HG03135 (cell line): Measurements from ENCODE around the gene MAGIX.

Experiments
- ATAC-seq: cut with Tn5 transposase; IDR thresholded peaks from one replicate; pipeline ENCODE4 v1.9.1; 2021; ENCODE audit warnings: mild to moderate bottlenecking, moderate library complexity; ENCODE audit not compliant: unreplicated experiment

MAGIX gene

DNA sequence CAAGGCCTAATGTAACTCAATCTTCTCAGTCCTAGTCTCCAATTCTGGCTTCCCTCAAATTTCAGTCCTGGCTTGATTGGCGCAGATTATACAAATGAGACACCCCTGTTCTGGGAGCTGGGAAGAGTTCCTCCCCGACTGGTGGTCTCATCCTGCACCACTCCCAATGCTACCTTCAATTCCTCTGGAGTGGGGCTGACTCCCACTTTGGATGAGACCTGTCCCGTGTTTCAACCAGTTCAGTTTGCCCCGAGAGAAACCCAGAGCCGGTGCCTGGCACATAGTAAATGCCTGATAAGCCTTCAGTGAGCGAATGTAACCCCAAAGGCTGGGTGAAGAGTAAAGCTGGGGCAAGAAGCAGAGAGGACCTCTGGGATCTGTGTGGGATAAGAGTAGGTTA lies 41.5 kb downstream of the MAGIX start:
- no peak for ATAC-seq

DNA sequence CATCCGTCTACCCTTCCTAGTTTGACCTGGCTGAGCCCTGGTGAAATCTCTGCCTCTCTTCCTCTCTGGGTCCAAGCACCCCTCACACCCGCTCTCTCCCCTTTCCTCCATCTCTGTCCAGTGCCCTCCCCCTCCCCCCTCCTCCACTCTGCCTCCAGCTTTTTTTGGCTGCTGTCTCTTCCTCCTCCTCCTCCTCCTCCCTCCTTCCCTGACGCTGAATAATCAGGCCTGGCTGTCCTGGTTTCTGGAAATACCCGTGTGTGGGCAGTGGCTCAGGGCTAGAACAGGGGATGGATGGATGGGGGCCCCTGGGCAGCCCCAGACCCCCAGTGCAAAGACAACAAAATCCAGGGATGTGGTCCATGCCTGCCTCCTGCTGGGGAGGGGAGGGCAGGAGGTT lies 42.2 kb downstream of the MAGIX start:
- no peak for ATAC-seq

DNA sequence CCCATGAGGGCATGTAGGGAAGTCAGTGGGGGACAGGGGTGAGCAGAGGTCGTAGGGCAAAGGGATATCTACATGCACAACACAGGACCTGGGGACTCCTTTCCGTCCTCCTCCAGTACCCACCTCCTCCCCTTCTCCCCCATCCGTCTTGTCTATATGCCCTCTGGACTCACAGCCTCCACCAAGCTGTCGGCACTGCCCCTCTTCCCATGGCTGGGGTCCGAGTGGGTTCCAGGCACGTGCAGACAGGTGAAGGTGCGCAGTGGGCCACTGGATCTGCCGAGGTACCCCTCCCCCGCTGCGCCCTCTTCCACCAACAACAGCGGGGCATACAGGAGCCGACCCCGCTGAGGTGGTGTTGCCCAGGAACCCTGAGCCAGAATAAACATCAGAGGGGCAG lies 42.9 kb downstream of the MAGIX start:
- ATAC-seq: no peak

DNA sequence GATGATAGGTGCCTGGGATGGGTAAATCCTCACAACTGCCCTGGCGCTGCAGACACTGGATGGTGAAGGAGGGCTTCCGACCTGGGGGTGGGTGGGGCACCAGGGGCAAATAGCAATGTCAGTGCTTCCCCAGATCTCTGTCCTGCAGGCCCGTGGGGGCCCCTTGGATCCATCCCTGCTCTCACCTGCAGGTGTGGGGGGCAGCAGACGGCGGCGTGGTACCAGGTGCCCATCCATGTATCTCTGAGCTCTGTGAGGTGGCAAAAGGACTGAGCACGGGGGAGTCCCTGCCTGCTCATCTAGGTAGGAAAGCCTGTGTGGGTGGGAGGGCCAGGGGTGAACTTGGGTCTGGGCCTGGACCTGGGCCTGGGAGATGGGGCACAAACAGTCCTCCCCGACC lies 44.0 kb downstream of the MAGIX start:
- no peak for ATAC-seq

DNA sequence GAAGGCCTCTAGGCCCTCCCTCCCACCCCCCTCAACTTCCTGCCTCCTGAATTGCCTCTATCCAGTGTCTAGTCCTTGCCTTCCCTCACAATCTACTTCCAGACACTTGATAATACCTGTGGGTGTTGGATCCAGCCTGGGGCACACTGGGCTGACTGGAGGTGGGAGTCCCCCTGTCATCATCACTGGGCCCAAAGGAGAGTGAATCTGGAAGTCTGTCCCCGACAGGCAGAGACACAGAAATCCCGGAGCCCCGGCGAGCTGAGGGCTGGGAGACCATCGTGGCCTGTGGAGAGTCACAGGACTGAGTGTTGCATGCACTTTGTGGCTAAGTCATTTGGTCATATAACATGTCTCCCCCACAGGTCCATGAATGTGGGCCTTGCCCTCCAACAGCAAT lies 45.8 kb downstream of the MAGIX start:
- no peak for ATAC-seq

DNA sequence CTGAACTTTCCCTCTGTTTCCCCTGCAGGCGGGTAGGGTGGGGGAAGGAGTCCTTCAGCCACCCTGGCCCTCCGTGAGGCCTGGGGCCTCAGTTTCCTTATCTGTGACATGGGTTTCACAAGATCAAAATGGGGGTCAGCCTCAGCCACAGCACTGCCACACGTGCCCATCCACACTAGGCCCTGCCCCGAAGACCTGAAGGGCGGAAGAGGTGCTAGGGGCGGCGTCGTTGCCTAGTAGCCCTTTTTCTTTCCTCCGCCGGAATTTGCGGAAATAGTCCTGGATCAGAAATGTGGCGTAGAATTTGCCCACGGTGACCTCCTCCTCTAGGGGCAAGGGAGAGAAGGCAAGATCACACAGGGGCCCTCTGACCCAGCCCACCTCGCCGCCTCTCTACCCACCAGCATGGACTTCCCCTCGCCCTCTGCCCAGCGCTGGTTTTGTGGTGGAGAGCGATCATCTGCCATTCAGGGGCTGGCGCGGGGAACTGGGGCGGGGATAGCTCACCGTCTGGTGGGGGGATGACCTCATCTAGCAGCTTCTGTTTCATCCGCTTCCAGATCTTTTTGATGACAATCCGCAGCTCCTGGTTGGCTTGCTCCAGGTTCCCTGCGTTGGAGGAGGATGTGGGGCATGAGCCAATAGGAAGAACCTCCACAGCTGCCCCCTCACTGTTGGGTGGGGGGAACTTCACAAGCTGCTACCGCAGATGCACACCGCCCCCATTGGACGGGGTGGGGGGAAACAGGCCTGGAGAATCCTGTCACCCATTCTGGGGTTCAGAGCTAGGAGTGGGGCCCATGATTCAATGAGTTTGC lies 47.1 kb downstream of the MAGIX start:
- no peak for ATAC-seq

DNA sequence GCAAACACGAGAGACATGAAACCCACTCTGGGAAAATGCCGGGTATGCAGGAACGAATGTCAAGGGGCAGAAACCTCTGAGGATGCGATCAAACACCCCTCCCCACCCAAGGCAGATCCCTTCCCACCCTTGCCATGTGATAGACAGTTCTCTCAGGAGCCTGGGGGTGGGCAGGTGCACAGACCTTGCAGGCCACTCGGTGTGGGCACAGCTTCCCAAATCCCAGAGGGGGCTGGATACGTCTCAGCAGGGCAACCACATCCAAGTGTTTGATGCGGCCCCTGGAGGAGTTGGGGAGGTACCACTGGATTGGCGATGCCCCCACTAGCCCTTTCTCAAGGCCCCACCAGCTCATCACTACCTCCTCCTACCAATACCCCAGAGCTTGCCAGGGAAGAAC lies 47.8 kb downstream of the MAGIX start:
- no peak for ATAC-seq

DNA sequence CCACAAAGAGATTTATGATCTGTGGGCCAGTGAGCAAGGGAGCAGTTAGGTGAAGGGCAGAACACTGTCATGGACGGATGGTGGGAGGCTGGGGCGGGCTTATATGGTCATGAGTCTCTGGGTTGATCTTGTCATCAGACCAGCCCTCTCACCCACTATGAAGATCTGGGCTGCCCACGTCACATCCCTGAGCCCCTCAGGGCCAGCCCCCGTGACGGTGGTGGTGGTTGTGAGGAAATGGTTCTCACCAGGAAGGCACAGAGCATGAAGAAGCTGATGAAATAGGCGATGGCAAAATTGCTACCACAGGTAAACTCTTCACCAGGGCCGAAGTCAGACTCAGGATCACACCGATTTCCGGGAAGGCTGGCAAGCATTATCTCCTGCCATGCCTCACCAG lies 48.5 kb downstream of the MAGIX start:
- ATAC-seq: no peak

DNA sequence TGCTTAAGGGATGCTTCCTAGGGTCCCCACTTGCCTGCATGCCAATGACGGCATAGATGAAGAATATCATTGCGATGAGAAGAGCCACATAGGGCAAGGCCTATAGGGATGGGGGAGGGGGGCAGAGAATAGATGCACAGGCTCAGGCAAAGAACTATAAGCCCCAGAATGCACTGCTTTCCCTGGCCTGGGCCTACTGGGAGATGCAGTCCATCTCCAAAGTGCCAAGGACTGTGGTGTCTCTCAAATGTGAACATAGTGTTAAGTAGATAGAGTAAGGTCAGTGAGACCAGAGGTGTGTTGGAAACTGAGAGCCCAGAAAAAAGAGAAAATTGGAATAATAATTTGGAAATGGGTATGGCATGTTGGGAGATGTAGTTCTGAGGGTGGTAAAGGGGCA lies 49.7 kb downstream of the MAGIX start:
- ATAC-seq: no peak

DNA sequence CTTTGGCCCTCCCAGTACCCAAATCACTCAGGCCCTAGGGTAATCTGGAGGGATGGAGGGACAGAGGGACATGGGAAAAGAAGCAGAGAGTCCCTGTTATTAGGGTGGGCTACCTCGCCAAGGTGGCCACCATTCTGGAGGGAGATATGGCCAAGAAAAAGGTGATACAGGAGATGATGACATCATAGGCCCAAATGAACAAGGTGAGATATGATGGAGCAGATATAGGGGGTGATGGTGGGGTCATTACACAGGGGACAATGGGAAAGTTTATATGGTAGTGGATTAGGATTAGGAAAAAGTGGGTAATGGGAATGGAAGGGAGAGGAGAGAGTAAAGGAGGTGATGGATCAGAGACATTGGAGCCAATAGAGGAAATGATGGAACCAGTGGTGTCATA lies 50.3 kb downstream of the MAGIX start:
- no peak for ATAC-seq

DNA sequence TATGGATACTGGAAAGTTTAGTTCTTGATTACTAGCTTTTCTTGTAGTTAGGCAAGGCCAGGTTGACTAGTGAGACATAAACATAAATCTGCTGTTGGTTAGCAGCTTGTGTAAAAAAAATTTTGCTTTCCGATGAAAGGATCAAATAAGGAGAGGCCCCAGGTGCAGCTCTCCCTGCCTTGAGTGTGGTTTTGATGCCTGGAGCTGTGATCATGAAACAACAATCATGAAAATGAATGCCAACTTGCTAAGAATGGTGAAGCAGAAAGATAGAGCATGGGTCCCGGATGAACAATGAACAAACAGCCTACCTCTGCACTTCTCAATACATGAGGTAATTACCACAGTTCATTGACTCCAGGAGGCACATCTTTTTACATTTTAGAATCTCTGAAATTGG lies 51.9 kb downstream of the MAGIX start:
- ATAC-seq: no peak

DNA sequence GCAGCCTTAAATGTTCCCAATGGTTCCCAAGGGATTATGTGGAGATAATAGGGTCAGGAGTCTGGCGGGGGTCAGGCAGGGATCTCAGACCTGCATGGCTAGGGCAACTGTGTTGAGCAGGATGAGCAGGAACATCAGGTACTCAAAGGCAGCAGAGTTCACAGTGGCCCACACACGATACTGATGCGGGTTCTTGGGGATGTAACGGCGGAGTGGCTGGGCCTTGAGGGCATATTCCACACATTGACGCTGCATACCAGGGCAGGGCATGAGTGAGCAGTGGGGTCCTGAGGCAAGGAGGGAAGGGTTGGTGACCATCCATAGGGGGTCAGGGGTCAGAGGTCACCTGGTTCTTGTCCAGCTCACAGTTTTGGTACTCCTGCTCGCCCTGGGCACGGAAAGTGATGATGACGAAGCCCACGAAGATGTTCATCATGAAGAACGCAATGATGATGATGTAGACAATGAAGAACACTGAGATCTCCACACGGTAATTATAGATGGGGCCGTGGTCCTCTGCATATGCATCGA lies 52.5 kb downstream of the MAGIX start:
- ATAC-seq: no peak
